Metanephros (tissue), 2 donors: ENCODE measurements around the gene MAP4. TPM values are rescaled to one million over a fixed set of nuclear protein-coding genes. Genes with fewer than 3 reads are reported as not detected.

Experiments
- small RNA-seq: library from RNA; depleted of rRNA; stranded (forward); fragments of <200 nt; gene quantifications from one replicate; pipeline ENCODE3, GENCODE V24; 2014; ENCODE audit warnings: low replicate concordance
- total RNA-seq: library from RNA; depleted of rRNA; stranded (reverse); fragments of >200 nt; gene quantifications from one replicate; pipeline ENCODE4 v1.2.3, GENCODE V29; 2014

The MAP4 gene, protein sequence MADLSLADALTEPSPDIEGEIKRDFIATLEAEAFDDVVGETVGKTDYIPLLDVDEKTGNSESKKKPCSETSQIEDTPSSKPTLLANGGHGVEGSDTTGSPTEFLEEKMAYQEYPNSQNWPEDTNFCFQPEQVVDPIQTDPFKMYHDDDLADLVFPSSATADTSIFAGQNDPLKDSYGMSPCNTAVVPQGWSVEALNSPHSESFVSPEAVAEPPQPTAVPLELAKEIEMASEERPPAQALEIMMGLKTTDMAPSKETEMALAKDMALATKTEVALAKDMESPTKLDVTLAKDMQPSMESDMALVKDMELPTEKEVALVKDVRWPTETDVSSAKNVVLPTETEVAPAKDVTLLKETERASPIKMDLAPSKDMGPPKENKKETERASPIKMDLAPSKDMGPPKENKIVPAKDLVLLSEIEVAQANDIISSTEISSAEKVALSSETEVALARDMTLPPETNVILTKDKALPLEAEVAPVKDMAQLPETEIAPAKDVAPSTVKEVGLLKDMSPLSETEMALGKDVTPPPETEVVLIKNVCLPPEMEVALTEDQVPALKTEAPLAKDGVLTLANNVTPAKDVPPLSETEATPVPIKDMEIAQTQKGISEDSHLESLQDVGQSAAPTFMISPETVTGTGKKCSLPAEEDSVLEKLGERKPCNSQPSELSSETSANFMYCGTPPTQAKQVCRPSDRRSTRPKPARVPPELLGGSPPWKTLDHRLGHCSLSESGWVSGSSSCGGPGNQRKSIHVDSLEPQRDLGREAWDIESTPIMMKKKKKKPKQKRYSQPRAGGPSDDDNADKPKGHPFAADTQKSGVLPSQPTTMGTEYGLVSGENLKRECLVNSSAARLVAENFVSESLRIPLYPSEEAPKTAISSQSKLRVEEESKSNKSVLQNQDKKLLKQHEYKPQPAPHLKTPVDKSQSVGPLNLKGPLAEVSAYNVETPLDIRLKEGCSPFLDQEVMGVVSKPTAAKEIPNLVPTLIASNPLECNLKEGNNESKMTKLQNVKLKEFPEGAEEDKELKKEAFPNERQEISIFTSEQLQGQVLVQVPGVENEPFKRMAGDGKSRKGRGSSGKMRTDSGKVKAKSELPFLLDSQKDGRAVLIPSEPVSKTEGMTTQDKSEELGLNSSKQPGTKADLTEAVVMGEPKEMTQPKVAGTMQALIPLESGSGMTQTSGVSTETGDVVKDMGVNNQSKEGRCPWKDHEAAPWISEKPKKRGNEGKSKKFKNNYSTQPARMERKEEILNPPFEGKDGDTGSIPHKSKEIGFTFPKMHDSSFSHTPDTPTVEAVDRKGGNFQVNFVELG (N-terminal part only)
- total RNA-seq: 113 TPM

DNA sequence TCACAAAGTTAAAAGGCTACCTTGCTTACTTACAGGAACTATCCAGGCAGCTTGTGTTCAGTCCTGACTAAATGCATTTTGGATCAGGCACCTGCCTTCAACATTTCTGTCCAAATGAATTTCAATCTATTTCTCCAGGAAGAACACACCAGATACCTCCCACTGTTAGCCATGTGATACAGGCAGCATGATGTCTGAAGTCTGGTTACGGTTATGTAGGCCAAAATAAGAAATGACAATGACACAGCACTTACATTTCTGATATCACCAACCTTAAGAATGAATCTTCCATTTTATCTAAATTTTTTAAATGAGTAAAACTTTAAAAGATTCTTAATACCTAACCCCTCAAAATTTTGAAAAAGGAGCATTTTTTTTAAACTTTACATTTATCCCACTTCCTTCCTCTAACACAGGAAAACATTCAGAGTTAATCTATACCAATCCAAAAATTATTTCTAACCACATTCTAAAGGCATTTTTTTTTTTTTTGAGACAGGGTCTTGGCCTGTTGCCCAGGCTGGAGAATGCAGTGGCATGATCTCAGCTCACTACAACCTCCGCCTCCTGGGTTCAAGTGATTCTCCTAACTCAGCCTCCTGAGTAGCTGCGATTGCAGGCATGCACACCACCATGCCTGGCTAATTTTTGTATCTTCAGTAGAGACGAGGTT is at the start of gene MAP4:
Gene MAP4 (minus strand): TSS at position 116 of the 673 bp plus-strand sequence. CDS start 17,556 bp downstream, outside the sequence.

DNA sequence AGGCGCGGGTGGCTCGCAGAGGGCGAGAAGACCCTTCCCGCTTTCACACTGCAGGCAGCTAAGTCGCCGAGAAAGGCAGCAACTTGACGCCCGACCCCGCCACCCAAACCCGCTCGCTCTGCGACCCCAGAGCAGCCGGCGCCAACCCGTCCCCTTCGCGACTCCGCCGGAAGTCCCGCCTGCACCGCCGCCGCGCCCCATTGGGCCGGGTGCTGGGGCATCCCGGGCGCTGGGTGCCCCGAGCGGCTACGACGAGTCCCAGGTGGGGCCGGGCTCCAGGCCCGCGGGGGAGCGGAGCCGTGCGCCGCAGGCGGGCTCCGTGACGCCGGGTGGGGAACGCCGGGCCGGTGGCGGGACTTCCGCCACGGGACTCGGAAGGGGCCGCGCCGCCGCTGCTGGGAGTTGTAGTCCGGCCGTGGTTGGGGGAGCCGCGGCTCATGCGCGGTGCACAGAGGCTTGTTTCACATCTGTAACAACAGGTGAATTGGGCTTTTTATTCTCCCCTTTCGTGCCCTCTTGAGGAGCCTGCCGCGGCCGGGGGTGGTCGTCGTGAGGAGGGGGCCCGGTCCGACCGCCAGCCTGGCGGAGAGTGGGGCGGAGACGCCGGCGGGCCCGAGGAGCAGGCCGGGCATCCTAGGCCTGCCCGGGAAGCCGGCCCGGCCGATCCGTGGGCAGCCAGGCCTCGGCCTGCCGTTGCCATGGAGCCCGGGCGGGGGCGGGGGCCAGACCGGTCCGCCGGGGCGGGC is 213.3 kb downstream of the MAP4 start, which contains the start of gene DHX30:
Gene DHX30 (plus strand): TSS at position 405 of the 746 bp plus-strand sequence. CDS start 7,546 bp downstream, outside the sequence.

Small RNA genes lying within 50 kb of the gene (small RNA-seq; reads per million reads assigned to genes)
- gene AC124916.2: not detected
- 0.14 reads per million for gene MIR1226
- gene RF00019: not detected
- gene RF02271: not detected

Other genes with a start within 250 kb of the MAP4 start
- 69.2 TPM for gene SMARCC1, start 234.5 kb downstream of the MAP4 start, total RNA-seq
- 82.5 TPM for gene DHX30, start 213.3 kb downstream of the MAP4 start, total RNA-seq
- 6.4 TPM for gene CDC25A, start 172.0 kb upstream of the MAP4 start, total RNA-seq
- 12.1 TPM for gene CAMP, start 207.1 kb upstream of the MAP4 start, total RNA-seq
- 10.5 TPM for gene ZNF589, start 224.7 kb upstream of the MAP4 start, total RNA-seq